ENCODE data around the gene RBMS1. TPM values are rescaled to one million over a fixed set of nuclear protein-coding genes. Genes with fewer than 3 reads are reported as not detected.
A peak's percentile ranks its signal among the peaks of the same experiment; 100 is the strongest.

RBMS1 gene
- total and polyA plus RNA-seq, 2 experiments from 2014 or later: 55.5 to 94.8 TPM

GRCh38 chr2:160310118-160310828, 183.3 kb downstream of the RBMS1 start (continued):
- TF ChIP-seq ZNF462 (CRISPR knock-in tag; IDR thresholded peaks at IDR 0.05): no peak
- TF ChIP-seq STAT1 (IDR thresholded peaks at IDR 0.05; ENCODE audit: unreplicated experiment): no peak

GRCh38 chr2:160309585-160309984, 184.0 kb downstream of the RBMS1 start:
- Histone ChIP-seq H4K20me1 (replicated peaks; ENCODE audit: insufficient read depth) (peaks cover 10% of the 10 kb centered on the region), H2AFZ (no peak overlapping the region), H3K4me2 (no peak overlapping the region), H3K4me3 (no peak overlapping the region), H3K4me1 (ENCODE audit: insufficient read depth) (peaks cover 30% of the 10 kb centered on the region), H3K9me2 (ENCODE audit: insufficient read depth) (no peaks in the 10 kb centered on the region), H3F3A (replicated peaks; ENCODE audit: low read depth) (no peaks in the 10 kb centered on the region), H3K27ac (ENCODE audit: low read depth) (peak overlapping the region; percentile 42; the same call in 1 of the 2 replicates), H3K27me3 (ENCODE audit: insufficient read depth) (no peaks in the 10 kb centered on the region), H3K79me2 (replicated peaks; ENCODE audit: insufficient read depth) (no peaks in the 10 kb centered on the region; the same call in 1 of the 2 replicates), H3K36me3 (ENCODE audit: insufficient read depth) (peaks cover 6% of the 10 kb centered on the region; the same call in 1 of the 2 replicates)
- DNase-seq (ENCODE audit: low spot score) (peak; percentile 13), ATAC-seq (peak; percentile 55)
- Mint-ChIP-seq H3K4me3 (no peak overlapping the region), H3K27me3 (ENCODE audit: insufficient read depth, low read depth, poor library complexity) (peaks cover 3% of the 10 kb centered on the region), H3K9me3 (no peaks in the 10 kb centered on the region), H3K4me1 (peaks cover 24% of the 10 kb centered on the region), H3K27ac (no peak overlapping the region), H3K36me3 (ENCODE audit: low read depth) (no peaks in the 10 kb centered on the region; the same call in 2 of the 3 replicates)
- no peak for TF ChIP-seq EZH2phosphoT487 (IDR thresholded peaks at IDR 0.05; ENCODE audit: unreplicated experiment)
- no peak for TF ChIP-seq EZH2 (IDR thresholded peaks at IDR 0.05; ENCODE audit: low read depth, unreplicated experiment)
- no peak for TF ChIP-seq CREB1 (CRISPR knock-in tag; IDR thresholded peaks at IDR 0.05; ENCODE audit: low read depth)
- TF ChIP-seq JUNB (IDR thresholded peaks at IDR 0.05; ENCODE audit: unreplicated experiment): no peak
- no peak for TF ChIP-seq REST (IDR thresholded peaks at IDR 0.05; ENCODE audit: unreplicated experiment)
- TF ChIP-seq CTCF (conservative IDR thresholded peaks at IDR 0.05; ENCODE audit: low read depth in 2 of 2): no peak
- no peak for TF ChIP-seq ETS1 (IDR thresholded peaks at IDR 0.05)

Measured in GM23338 (cell line).